Colonic mucosa (tissue), 4 donors: ENCODE measurements around the gene SPATA4. TPM values are rescaled to one million over a fixed set of nuclear protein-coding genes. Genes with fewer than 3 reads are reported as not detected.
A peak's percentile ranks its signal among the peaks of the same experiment; 100 is the strongest.

Experiments
- DNase-seq: peaks from one replicate; pipeline ENCODE4 v3.0.0-alpha.2; 2020
- H3K27ac ChIP-seq: fragments of 200-600 bp; one replicate; pipeline ENCODE4 v1.8.0; 2021
- H3K27me3 ChIP-seq: fragments of 200-600 bp; one replicate; pipeline ENCODE4 v1.8.0; 2021
- H3K36me3 ChIP-seq: fragments of 200-600 bp; one replicate; pipeline ENCODE4 v1.8.0; 2021
- H3K4me1 ChIP-seq: fragments of 200-600 bp; one replicate; pipeline ENCODE4 v1.8.0; 2021; ENCODE audit warnings: mild to moderate bottlenecking
- H3K4me3 ChIP-seq: fragments of 200-600 bp; one replicate; pipeline ENCODE4 v1.8.0; 2021
- H3K9ac ChIP-seq, 2 donors: one replicate each; pipeline ENCODE4 v1.7.0; 2013; ENCODE audit warnings: control low read depth in 2 of 2, low read depth in 2 of 2, low read length in 2 of 2
- H3K9me3 ChIP-seq: fragments of 200-600 bp; one replicate; pipeline ENCODE4 v1.8.0; 2021
- intact Hi-C: fragments of 100-400 bp; cut with DNase I; formaldehyde crosslinking; loops from one replicate; pipeline ENCODE4 v1.14.1; 2022
- total RNA-seq, 2 donors: library from RNA; stranded (reverse); fragmentation: NEBNext Ultra II Directional in 1 of 2; extraction: Animal tissue kit (Norgen Biotek cat#: 25700) in 1 of 2; gene quantifications; one replicate each; pipeline ENCODE4 v1.2.1, GENCODE V29; 2021
- TF ChIP-seq, protein P1 (sequence below): fragments of 200-600 bp; IDR thresholded peaks from one replicate; pipeline ENCODE4 v1.8.0; 2022; ENCODE audit warnings: antibody characterized with exemption, mild to moderate bottlenecking
- donor health status: healthy.
- donor health status: DM: no; HTN: no; CAD: no.
- donor health status: DM: no; HTN: no; CAD: no.

The SPATA4 gene
- not detected for total RNA-seq

DNA sequence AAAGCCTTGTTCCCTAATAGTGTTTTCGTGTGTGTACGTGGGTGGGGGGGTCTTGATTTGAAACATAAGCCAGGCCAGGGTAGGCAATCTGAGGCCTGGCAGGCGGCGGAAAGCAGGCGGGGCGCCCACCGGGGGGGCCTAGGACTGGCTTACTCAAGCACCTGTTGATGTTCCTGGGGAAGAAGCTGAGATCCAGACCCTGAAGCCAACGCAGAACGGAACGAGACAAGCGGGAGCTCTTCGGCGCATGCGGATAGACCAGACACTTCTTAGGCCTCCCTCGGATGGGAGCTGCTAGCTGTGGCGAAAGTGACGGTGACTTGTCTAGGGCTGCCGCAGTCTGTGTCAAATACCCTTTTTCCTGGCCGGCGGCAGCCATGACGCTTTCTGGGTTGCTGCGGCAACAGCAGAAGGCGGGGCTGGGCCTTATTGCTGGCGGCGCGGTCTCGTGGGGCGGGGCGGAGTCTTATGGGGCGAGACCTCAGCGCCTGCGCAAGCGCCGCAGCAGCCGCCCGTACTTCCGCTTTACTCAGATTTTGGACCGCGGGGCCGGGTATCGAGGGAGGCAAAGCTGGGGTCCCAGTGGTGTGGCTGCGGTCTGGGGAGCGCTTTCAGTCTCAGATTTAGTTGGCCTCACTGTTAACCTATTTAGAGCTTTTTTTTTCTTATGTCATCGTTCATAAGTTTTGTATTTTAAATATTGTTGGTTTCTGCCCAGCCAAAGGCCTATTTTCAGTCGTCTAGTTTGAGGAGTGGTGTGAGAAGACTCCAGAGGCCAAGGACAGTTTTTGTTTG, at the start of gene SPATA4:
Gene SPATA4 (minus strand): TSS at position 402 of the 795 bp plus-strand sequence. CDS start 23 bp downstream, at position 379.
- Histone ChIP-seq H3K9me3 (no peaks in the 10 kb centered on the region), H3K4me1 (no peaks in the 10 kb centered on the region), H3K9ac (peak within 1 kb of the TSS; percentile 61 to 70), H3K4me3 (peak within 1 kb of the TSS; percentile 46), H3K36me3 (no peaks in the 10 kb centered on the region), H3K27me3 (no peaks in the 10 kb centered on the region), H3K27ac (peak within 1 kb of the TSS; percentile 14)
- peak; percentile 94 for DNase-seq
- TF ChIP-seq, protein P1, sequence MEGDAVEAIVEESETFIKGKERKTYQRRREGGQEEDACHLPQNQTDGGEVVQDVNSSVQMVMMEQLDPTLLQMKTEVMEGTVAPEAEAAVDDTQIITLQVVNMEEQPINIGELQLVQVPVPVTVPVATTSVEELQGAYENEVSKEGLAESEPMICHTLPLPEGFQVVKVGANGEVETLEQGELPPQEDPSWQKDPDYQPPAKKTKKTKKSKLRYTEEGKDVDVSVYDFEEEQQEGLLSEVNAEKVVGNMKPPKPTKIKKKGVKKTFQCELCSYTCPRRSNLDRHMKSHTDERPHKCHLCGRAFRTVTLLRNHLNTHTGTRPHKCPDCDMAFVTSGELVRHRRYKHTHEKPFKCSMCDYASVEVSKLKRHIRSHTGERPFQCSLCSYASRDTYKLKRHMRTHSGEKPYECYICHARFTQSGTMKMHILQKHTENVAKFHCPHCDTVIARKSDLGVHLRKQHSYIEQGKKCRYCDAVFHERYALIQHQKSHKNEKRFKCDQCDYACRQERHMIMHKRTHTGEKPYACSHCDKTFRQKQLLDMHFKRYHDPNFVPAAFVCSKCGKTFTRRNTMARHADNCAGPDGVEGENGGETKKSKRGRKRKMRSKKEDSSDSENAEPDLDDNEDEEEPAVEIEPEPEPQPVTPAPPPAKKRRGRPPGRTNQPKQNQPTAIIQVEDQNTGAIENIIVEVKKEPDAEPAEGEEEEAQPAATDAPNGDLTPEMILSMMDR, result no peak
- intact Hi-C loops, result loop anchor here (10.0 kb wide), 1 partner anchor 129 kb away; no protein-coding TSS in a partner anchor

DNA sequence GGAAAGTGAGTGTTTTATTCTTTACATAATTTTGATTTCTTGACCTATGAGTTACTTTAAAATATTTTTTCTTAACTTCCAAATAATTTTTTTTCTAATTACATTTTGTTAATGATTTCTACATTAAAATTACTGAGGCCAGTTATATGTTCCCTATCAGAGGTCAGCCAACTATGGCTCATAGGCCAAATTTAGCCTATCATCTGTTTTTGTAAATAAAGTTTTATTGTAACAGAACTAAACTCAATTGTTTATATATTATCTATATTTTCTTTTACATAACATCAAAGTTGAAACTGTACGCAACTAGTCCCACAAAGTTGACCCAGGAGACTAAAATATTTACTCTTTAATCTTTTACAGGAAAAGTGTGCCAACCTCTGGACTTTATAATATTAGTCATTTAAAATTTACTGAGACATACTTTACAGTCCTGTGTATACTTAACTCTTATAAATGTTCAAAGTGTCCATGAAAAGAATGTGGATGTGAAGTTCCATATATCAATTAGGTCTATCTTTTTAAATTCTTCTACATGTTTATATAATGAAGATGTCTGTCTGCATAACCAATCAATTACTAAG, 47.5 kb upstream of the SPATA4 start:
- no peaks in the 10 kb centered on the region for H3K4me1 ChIP-seq
- DNase-seq, result no peak
- H3K27me3 ChIP-seq, result no peaks in the 10 kb centered on the region
- TF ChIP-seq, protein P1, result no peak
- no peak overlapping the region for H3K4me3 ChIP-seq
- no peaks in the 10 kb centered on the region for H3K9me3 ChIP-seq
- no peak overlapping the region for H3K27ac ChIP-seq
- no peak overlapping the region for H3K9ac ChIP-seq
- intact Hi-C loops, result no loop called here
- no peaks in the 10 kb centered on the region for H3K36me3 ChIP-seq

DNA sequence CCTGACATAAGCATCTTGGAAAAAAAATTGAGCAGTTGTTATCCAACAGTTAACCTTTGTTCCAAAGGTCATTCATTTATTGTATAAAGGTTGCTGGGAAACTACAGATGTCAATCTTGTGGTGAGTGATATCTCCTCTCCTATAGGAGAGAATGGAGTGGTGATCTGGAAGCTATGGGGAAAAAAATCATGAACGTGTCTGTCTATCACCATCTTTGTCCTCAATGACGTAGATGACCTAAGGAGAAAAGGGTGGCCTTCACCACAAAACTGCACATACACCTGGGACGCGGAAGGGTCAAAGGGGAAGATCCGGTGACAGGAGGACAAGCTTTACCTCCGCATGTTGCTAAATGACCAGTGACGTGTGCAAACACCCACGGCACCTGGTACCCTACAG, 46.3 kb upstream of the SPATA4 start:
- Histone ChIP-seq H3K27me3 (no peaks in the 10 kb centered on the region), H3K4me3 (no peak overlapping the region), H3K27ac (no peak overlapping the region), H3K4me1 (no peaks in the 10 kb centered on the region), H3K9me3 (no peaks in the 10 kb centered on the region), H3K36me3 (no peaks in the 10 kb centered on the region), H3K9ac (no peak overlapping the region)
- TF ChIP-seq, protein P1, result no peak
- no peak for DNase-seq
- intact Hi-C loops, result no loop called here

DNA sequence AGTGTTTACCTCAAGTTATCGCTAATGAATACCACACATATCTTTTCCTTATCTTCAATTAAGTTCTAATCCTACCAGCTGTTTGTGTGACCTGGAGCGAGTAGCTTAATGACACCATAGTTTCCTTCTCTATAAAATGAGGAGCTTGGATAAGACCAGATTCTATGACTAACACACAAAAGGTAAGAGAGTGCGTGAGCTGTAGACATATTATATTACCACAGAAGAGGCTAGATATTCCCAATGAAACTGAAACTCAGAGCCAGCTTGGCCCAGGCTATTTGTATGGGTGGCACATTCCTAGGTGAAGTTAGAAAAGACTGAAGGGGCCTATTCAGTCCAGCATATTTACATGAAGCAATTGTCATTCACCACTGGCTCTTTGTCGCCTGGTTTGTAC, 43.4 kb upstream of the SPATA4 start:
- Histone ChIP-seq H3K9me3 (no peaks in the 10 kb centered on the region), H3K4me1 (no peaks in the 10 kb centered on the region), H3K9ac (no peak overlapping the region), H3K27me3 (no peaks in the 10 kb centered on the region), H3K27ac (no peak overlapping the region), H3K4me3 (no peak overlapping the region), H3K36me3 (no peaks in the 10 kb centered on the region)
- intact Hi-C loops, result no loop called here
- DNase-seq, result no peak
- TF ChIP-seq, protein P1, result no peak

DNA sequence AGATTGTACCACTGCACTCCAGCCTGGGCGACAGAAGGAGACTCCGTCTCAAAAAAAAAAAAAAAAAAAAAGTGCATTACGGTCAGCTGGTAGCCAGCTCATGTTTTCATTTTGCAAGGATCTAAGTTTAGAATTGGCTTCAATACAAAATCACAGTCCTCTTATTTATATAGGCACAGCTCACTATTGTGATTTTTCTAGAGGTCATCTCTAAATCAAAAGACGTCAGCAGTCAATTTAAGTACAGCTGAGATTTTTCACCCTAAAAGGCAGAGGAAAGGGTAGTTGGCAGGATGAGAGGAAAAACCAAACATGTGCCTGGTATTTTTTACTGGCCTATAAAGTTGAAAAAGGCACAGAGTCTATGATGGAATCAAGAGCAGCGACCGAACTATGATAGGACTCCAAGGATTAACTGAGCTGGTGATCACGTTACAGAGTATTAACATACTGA, 42.8 kb upstream of the SPATA4 start:
- Histone ChIP-seq H3K4me1 (no peaks in the 10 kb centered on the region), H3K27ac (no peak overlapping the region), H3K9ac (no peak overlapping the region), H3K4me3 (no peak overlapping the region), H3K27me3 (no peaks in the 10 kb centered on the region), H3K36me3 (no peaks in the 10 kb centered on the region), H3K9me3 (no peaks in the 10 kb centered on the region)
- no peak for DNase-seq
- intact Hi-C loops, result no loop called here
- TF ChIP-seq, protein P1, result no peak
